ENCODE measurements around the gene INPP4A. TPM values are rescaled to one million over a fixed set of nuclear protein-coding genes. Genes with fewer than 3 reads are reported as not detected.
A peak's percentile ranks its signal among the peaks of the same experiment; 100 is the strongest.

INPP4A gene
- total RNA-seq, 1 experiment from 2014 or later: 26.7 TPM

DNA sequence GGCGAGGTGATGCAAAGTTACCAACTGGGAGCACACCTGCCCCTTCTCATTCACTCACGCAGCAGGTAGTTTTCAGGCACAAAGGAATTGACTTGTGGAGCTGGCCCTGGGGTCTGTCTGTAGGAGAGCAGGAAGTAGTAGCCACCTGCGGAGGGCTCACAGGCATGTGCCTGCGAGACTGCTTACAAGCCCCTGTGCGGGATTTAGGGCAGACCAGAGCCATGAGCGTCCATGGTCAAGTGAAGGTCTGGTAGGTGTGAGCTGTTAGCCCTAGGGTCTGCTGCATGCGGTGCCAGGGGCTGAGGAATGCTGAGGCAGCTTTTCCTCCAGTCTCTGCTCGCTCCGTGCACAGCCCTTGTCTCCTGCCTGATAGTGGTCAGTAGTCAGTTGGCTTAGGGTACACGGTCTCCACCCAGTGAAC is 18.9 kb downstream of the INPP4A start:
- Mint-ChIP-seq H3K27ac (ENCODE audit: unreplicated experiment) (no peak overlapping the region), H3K9me3 (ENCODE audit: low read depth, unreplicated experiment) (no peaks in the 10 kb centered on the region), H3K27me3 (ENCODE audit: unreplicated experiment) (no peaks in the 10 kb centered on the region), H3K4me1 (ENCODE audit: low read depth, unreplicated experiment) (peaks cover 62% of the 10 kb centered on the region), H3K4me3 (ENCODE audit: low read depth, unreplicated experiment) (no peak overlapping the region), H3K36me3 (ENCODE audit: insufficient read depth, unreplicated experiment) (no peaks in the 10 kb centered on the region)
- DNase-seq: no peak
- intact Hi-C loops (cut with micrococcal nuclease; ENCODE audit: unreplicated experiment): no loop called here
- CTCF ChIA-PET: interaction anchor here (0.8 kb wide), 1 partner anchor 11 kb away, joined by 3 read pairs; no protein-coding TSS in a partner anchor
- no TSS peak for BruUV-seq (replicated peaks)
- TF ChIP-seq CTCF (IDR thresholded peaks at IDR 0.05; ENCODE audit: unreplicated experiment): no peak

- peaks cover 56% of the 10 kb centered on the region for H3K4me1 Mint-ChIP-seq (ENCODE audit: low read depth, unreplicated experiment)
- H3K27ac Mint-ChIP-seq (ENCODE audit: unreplicated experiment): no peak overlapping the region
- no peaks in the 10 kb centered on the region for H3K27me3 Mint-ChIP-seq (ENCODE audit: unreplicated experiment)
- CTCF ChIA-PET: interaction anchor here (0.8 to 1.3 kb wide), 3 partner anchors 8 to 12 kb away, joined by 3 to 4 read pairs (median 3); no protein-coding TSS in a partner anchor
- DNase-seq: no peak
- no peak overlapping the region for H3K4me3 Mint-ChIP-seq (ENCODE audit: low read depth, unreplicated experiment)
- TF ChIP-seq CTCF (IDR thresholded peaks at IDR 0.05; ENCODE audit: unreplicated experiment): no peak
- intact Hi-C loops (cut with micrococcal nuclease; ENCODE audit: unreplicated experiment): no loop called here
- BruUV-seq (replicated peaks): no TSS peak
- H3K36me3 Mint-ChIP-seq (ENCODE audit: insufficient read depth, unreplicated experiment): no peaks in the 10 kb centered on the region
- H3K9me3 Mint-ChIP-seq (ENCODE audit: low read depth, unreplicated experiment): no peaks in the 10 kb centered on the region
These were observed 19.5 kb downstream of the INPP4A start for GRCh38 chr2:98463988-98464771.

GRCh38 chr2:98464772-98465310 is 20.2 kb downstream of the INPP4A start:
- no peak overlapping the region for H3K4me3 Mint-ChIP-seq (ENCODE audit: low read depth, unreplicated experiment)
- no peaks in the 10 kb centered on the region for H3K27me3 Mint-ChIP-seq (ENCODE audit: unreplicated experiment)
- TF ChIP-seq CTCF (IDR thresholded peaks at IDR 0.05; ENCODE audit: unreplicated experiment): no peak
- intact Hi-C loops (cut with micrococcal nuclease; ENCODE audit: unreplicated experiment): no loop called here
- peaks cover 49% of the 10 kb centered on the region for H3K4me1 Mint-ChIP-seq (ENCODE audit: low read depth, unreplicated experiment)
- no peak overlapping the region for H3K27ac Mint-ChIP-seq (ENCODE audit: unreplicated experiment)
- no peaks in the 10 kb centered on the region for H3K9me3 Mint-ChIP-seq (ENCODE audit: low read depth, unreplicated experiment)
- BruUV-seq (replicated peaks): no TSS peak
- no peaks in the 10 kb centered on the region for H3K36me3 Mint-ChIP-seq (ENCODE audit: insufficient read depth, unreplicated experiment)
- CTCF ChIA-PET: interaction anchor here (1.1 to 1.3 kb wide), 2 partner anchors 9 to 11 kb away, joined by 3 to 4 read pairs; no protein-coding TSS in a partner anchor
- no peak for DNase-seq

GRCh38 chr2:98465456-98466226 is 21.0 kb downstream of the INPP4A start:
- Mint-ChIP-seq H3K27ac (ENCODE audit: unreplicated experiment) (peak overlapping the region; percentile 76), H3K4me3 (ENCODE audit: low read depth, unreplicated experiment) (peak overlapping the region; percentile 60), H3K27me3 (ENCODE audit: unreplicated experiment) (no peaks in the 10 kb centered on the region), H3K36me3 (ENCODE audit: insufficient read depth, unreplicated experiment) (no peaks in the 10 kb centered on the region), H3K9me3 (ENCODE audit: low read depth, unreplicated experiment) (no peaks in the 10 kb centered on the region), H3K4me1 (ENCODE audit: low read depth, unreplicated experiment) (peaks cover 41% of the 10 kb centered on the region)
- intact Hi-C loops (cut with micrococcal nuclease; ENCODE audit: unreplicated experiment): no loop called here
- peak; percentile 85 for DNase-seq
- no peak for TF ChIP-seq CTCF (IDR thresholded peaks at IDR 0.05; ENCODE audit: unreplicated experiment)
- CTCF ChIA-PET: interaction anchor here (0.9 kb wide), 1 partner anchor 13 kb away, joined by 3 read pairs; no protein-coding TSS in a partner anchor
- no TSS peak for BruUV-seq (replicated peaks)
